NCI-H446 treated with DMSO at 0.1 percent for 48 hours (cell line): ENCODE data around the gene PRX.
"Not testable (repeated sequence)": the region's sequence is repeated elsewhere in the genome, so short reads cannot be mapped to it uniquely, and the experiment has no call there.

ENCODE experiments used
- DNase-seq: peaks from one replicate; lab custom pipeline; 2025; lab: John Stamatoyannopoulos, UW

PRX gene

DNA sequence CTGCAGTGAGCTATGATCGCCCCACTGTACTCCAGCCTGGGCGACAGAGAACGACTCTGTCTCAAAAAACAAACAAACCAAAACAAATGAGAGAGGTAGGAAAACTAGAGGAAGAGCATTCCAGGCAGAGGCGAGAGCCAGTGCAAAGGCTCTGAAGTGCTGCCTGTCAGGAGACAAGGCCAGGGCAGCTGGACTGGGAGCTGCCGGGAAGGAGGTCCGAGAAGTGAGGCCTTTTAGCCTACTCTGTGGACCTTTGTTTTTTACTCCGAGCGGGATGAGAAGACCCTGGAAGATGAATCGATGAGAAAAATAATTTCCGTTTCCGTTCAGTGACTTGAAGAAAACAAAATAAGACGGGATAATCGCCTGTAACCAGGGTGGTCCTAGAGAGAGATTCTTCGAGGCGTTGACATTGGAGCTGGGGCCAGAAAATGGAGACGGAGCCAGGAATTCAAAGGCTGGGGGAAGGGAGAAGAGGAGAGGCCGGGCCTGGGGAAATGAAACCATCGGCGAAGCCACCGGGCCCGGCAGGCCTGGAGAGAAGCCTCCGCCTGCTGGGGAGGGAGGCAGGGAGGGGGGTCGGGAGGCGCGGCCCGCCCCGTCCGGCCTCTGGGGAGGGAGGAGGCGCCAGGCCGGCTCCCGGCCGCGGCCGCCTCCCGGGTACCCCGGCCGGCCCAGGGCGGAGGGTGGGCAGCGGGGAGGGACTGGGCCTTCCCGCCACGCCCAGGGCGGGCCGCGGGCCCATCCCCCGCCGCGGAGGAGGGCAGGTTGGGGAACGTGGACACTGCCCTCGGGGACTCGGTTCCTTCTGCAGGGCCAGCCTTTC, 20.4 kb upstream of the PRX start:
- no peak for DNase-seq

DNA sequence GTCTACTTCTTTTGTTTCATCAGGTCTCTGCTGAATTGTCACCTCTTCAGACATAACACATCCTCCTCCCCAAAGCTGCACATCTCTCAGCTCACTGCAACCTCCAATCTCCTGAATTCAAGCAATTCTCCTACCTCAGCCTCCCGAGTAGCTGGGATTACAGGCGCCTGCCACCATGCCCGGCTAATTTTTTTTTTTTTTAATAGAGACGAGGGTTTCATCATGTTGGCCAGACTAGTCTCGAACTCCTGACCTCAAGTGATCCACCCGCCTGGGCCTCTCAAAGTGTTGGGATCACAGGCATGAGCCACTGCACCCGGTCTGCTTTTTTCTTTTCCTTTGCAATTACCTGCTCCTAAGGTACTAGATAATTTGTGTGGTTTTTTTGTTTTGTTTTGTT, 19.6 kb upstream of the PRX start:
- DNase-seq, result not testable (repeated sequence)

DNA sequence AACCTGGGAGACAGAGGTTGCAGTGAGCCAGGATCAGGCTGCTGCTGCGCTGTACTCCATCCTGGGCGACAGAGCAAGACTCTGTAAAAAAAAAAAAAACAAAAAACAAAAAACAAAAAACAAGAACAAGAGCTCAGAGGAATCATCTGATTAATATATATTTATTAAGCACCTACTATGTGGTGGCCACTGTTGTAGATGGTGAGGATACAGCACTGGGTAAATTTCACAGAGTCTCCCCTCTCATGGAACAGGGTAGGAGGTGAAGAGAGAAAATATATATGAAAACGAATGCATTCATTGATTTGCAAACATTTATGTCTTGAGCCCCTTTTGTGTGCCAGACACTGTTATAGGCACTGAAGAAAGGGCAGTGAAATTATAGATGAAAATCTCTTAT, 18.5 kb upstream of the PRX start:
- DNase-seq, result no peak

DNA sequence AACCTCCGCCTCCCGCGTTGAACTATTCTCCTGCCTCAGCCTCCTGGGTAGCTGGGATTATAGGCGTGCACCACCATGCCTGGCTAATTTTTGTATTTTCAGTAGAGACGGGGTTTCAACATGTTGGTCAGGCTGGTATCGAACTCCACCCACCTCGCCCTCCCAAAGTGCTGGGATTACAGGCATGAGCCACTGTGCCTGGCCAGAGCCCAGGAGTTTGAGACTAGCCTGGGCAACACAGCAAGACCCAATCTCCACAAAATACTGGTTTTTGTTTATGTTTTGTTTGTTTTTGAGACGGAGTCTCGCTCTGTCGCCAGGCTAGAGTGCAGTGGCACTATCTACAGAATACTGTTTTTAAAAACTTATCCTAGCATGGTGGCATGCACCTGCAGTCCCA, 17.1 kb upstream of the PRX start:
- DNase-seq, result not testable (repeated sequence)

DNA sequence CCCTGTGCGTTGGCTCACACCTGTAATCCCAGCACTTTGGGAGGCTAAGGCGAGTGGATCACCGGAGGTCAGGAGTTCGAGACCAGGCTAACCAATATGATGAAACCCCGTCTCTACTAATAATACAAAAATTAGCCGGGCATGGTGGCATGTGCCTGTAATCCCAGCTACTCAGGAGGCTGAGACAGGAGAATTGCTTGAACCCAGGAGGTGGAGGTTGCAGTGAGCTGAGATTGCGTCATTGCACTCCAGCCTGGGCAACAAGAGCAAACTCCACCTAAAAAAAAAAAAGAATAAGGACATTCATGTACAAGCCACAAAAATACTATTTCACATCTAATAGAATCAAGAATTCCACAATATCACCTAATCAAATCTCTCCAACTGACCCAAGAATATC, 15.0 kb upstream of the PRX start:
- not testable (repeated sequence) for DNase-seq

DNA sequence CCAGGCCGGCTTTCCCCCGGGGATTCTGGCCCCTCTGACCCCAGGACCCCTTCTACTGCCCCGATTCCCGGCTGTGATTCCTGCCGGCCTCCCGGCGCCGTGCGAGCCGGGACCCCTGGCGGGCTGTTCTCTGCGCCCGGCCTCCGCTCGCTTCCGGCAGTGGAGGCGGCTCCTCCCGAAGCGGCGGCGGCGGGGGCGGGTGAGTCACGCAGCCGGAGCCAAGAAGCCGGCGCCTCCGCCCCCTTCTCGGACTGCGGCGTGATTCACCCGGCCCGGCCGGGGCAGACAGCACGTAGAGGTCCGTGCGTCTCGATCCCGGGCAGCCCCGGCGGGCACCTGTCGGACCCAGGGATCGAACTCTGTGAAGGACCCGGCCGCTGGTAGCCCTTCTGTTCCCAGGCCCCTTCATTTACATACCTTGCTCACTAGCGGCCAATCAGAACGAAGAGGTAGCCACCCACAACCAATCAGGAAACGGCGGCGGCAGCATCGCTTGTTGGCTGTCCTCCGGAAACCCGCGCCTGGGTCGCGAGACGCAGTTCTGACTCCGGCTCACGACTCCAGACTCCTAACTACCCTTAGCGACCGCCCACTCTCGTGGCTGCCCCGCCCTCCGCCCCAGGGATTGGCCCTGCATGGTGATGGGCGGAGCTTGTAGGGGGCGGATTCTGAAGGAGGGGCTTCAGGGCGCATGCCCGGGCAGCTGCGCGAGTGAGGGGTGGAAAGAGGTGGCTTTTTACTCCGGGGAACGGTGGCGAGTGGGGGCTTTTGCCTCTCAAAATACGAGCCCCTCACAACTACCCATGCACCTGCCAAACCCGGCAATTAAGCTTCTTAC, 12.5 kb upstream of the PRX start, which contains the start of gene SERTAD1:
Gene SERTAD1 (minus strand): TSS at position 543 of the 838 bp plus-strand sequence. CDS start 2,446 bp downstream, outside the sequence.
- DNase-seq, result peak; percentile 99

DNA sequence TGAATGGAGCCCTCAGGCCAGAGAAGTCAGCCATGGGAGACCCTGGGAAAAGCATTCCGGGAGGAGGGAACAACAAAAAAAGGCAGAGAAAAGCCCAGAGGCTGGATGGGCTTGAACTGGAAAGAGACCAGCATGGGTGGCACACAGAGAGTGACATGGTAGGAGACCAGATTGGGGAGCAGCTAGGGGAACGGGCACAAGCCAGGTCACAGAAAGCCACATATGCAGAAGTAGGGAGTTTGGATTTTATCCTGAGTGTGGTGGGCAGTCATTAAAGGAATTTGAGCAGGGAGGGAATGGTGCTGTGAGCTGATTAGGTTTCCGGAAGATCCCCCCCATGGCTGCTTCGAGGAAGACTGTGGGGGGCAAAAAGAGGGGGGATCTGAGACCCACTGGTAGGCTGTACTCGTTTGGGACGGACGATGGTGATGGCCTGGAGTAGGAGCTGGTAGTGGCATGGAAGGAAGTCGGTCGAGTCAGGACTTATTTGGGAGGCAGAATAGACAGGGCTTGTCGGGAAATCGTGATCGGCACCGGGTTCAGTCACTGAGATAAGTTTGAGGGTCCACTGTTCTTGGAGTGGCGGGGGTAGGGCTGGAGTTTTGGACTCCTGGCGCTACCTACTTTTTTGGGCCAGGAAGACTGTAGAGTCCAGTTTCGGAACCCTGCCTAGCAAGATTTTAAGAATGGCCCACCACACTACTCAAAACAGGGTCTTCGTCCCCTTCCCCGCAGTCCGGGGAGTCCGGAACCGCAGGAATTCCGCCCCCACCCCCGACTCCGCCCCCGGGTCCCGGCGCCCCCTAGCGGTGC, 11.7 kb upstream of the PRX start:
- no peak for DNase-seq

DNA sequence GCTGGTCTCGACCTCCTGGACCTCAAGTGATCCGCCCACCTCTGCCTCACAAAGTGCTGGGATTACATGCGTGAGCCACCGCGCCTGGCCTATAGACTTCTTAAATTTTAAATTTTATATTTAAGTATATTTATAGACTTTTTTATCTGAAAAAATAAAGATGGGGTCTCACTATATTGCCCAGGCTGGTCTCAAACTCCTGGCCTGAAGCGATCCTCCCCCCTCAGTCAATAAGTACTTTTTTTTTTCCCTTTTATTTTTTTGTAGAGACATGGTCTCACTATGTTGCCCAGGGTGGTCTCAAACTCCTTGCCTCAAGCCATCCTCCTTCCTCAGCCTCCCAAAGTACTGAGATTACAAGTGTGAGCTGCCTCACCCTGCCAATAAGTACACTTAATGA, 10.8 kb upstream of the PRX start:
- DNase-seq, result no peak

DNA sequence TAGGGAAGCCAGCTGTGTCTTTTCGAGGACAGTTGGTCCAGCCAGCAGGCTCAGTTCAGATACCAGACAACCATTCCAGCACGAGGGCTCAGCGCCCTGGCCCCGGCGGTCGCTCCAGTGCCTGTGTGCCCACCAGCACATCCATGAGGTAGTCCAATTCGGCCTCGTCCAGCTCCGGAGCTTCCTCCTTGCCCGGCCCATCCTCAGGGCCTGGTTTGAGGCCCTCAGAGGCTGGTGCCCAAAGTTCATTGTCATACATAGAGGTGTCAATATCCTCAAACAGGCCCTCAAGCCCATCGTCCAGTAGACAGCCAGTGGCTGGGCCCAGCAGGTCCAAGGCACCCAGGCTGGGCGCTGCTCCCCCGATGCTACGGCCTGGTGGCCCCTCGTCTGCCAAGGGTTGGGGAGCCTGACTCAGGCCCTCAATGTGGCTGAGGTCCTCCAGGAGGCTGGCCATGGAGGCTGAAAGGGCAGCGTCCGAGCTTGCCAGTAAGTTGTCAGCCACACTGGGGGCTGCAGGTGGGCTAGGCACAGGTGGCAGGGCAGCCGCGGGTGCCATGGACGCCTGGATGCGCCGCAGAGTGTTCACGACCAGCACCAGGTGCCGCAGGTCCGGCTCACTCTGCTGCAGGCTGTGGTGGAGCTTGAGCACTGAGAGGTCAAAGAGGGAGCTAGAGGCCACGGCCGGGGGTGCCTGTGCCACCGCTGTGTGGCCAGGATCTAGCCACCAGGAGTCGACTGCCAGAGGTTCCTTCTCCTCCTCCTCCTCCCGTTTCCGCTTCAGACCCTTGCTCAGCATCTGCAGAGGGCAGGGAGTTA, 9.8 kb upstream of the PRX start:
- no peak for DNase-seq

DNA sequence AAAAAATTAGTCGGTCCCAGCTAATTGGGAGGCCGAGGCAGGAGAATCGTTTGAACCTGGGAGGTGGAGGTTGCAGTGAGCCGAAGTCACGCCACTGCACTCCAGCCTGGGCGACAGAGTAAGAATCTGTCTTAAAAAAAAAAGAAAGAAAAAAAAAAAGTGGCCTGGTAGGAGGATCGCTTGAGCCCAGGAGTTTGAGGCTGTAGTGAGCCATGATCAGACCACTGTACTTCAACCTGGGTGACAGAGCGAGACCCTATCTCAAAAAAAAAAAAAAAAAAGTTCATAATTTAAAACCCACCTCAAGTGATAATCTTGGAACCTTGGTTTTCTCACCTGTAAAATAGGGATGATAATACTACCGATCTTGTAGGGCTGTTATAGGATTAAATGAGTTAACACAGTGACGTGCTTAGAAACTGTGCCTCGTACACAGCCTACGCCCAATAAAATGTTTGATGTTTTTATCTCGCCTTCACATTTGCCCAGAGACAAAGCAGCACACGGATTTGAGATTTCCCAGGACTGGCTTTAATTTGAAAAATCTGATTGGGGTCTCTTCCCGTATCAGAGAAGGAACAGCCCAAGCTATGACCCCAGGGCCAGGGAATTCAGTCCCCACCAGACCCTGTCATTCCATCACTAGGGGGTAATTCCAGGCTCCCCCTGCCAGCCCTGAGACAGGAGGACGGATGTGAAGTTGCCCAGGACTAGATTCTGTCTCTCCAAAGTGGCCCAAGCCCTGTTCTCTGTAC, 9.0 kb upstream of the PRX start:
- no peak for DNase-seq

DNA sequence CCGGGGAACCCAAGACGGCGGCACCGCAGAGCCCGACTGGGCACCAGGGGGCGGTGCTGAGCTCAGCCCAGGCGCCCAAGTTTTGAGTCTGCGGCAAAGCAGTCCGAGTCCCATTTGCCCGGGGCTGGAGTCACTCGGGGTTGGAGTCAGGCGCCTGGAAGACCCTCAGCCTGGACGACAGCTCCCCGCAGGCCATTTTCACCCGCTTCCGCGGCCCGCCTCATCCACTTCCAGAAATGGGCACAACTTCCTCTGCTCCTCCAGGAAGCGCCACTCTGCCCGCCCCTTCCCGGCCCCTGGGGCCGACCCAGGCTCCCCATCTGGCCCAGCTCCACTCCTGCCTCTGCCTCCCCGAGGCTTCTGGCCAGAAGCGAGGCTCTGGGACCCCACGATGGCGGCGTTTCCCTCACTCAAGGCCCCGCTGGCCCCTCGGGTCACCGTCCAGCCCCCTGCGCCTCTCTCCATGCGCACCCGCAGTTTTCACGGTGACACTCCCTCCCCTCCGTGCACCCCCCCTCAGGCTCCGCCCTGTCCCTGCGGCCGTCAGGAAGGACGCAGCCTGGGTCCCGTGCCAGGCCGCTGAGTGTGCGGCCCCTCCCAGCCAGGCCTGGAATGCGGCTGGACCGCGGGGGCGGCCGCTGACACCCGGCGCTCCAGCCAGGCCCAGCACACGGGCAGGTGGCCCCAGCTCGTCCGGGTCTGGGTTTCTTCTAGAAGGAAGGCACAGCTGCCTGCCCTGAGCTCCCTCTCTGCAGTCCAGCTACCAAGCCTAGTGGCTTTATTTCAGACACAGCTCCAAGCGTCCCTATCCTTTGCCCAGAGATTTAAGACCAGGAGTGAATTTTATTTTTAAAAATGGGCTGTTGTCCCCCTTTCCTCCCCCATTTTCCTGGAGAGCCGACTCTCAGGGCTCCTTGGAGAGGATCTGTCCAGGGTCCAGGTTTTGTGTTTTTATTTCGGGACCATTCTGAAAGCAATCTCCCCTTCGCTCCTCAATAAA, 7.9 kb upstream of the PRX start:
- DNase-seq, result peak; percentile 66

DNA sequence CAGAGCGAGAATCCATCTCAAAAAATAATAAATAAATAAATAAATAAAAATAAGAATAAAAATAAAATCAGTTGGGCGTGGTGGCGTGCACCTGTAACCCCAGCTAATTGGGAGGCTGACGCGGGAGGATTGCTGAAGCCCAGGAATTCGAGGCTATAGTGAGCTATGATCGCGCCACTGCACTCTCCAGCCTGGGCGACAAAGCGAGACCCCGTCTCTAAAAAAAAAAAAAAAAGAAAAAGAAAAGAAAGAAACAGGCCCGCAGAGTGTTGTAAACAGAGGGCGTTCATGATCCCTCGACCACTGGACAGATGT, 7.2 kb upstream of the PRX start:
- DNase-seq, result no peak

DNA sequence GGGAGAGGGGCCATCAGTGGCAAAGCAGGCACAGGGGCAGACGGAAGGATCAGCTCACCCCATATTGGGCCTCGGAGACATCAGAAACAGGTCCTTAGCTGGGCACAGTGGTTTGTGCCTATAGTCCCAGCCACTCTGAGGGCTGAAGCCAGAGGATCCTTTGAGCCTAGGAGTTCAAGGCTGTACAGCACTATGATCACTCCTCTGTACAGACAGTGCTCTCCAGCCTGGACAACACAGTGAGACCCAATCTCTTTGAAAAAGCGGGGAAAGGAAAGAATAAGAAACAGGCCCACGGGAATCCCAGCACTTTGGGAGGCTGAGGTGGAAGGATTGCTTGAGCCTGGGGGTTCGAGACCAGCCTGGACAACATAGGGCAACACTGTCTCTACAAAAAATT, 6.6 kb upstream of the PRX start:
- no peak for DNase-seq

DNA sequence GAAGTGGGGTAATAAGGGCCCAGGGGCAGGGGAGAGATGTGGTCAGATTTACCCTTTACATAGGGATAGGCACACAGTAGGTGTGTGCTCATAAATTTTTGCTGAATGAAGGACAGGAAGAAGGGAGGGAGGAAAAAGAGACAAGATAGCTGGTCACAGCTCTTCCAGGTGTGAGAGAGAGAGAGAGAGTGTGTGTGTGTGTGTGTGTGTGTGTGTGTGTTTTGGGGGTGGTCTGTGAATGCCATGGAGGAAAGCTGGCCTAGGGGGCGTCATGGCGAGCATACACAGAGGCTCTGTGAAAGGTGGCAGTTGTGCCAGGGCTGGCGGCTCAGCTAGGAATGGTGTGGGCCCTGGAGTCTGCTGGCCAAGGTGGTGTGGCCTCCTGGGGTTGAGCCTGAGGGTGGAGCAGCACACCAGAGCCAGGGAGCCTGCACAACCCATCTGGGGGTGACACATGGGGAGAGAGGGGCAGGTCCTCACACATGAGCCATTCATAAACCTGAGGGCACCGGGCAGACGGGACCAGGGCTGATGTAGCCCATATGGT, 6.0 kb upstream of the PRX start:
- no peak for DNase-seq

DNA sequence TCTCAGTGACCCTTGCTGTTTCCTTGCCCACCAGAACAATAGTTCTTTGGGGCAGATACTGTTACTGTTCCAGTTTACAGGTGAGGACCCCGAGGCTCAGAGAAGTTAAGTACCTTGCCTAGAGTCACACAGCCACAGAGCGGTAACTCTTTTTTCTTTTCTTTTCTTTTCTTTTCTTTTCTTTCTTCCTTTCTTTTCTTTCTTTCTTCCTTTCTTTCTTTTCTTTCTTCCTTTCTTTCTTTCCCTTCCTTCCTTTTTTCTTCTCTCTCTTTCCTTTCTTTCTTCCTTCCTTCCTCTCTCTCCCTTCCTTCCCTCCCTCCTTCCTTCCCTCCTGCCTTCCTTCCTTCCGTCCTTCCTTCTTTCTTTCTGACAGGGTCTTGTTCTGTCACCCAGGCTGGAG, 4.9 kb upstream of the PRX start:
- DNase-seq, result no peak

DNA sequence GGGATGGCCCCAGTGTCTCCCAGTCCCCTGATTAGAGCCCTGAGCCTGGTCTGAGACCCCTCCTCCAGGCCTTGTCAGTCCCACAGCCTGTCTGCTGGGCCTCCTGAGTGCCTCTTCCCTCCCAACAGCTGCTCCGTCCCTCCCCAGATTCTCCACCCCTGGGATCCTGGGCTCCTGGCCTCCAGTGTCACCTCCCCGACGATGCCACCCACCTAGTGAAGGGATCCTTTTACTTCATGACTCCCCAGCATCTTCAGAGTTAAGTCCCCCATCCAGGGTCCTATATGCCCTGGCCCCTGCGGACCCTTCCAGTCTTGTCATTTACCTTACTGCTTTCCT, 4.4 kb upstream of the PRX start:
- DNase-seq, result no peak

DNA sequence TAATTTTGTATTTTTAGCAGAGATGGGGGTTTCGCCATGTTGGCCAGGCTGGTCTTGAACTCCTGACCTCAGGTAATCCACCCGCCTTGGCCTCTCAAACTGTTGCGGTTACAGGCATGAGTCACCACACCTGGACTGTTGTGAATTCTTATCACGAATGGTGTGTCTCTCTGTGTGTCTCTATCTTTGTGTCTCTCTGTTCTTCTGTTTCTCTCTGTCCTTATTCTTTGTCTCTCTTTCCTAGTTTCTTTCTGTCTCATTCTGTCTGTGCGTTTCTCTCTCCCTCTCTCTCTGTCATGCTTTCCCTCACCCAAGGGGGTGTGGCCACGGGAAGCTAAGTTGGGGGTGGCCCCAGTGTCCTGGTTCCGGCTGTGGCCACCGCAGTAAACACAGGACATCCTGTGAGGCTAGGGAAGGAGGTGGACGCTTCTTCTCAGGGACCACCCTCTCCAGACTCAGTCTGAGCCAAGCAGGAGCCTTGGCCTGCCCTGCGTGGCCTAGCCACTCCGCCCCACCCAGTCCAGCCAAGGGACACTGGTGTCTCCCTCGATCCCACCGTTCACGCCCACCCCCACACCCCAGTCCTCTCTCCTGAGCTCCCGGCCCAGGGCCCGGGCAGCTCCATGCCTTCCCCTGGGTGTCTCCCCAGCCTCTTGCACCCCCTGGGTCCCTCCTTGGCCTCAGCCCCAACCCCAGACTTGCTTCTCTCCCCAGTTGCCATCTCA, 3.9 kb upstream of the PRX start:
- no peak for DNase-seq

DNA sequence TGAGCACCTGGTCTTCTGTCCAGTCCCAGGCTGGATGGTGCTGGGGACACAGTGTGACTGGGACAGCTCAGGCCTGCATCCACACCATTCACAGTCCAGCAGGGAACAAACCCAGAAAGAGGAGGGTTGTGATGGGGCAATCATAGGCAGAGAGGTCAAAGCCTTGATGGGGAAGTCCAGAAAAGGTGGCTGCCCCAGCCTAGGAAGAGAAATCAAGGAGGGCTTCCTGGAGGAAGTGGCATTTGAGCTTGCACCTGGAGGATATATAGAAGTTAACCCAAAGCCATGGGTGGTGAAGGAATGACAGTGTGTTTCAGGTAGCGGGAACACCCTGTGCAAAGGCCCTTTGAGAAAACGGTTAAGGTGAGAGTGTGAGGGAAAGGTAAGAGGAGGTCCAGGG, 2.6 kb upstream of the PRX start:
- no peak for DNase-seq
